Natural killer cell (primary cell): Measurements from ENCODE around the gene LRRC52. TPM values are rescaled to one million over a fixed set of nuclear protein-coding genes. Genes with fewer than 3 reads are reported as not detected.

ENCODE experiments used
- ATAC-seq, 3 donors: fragments of 150-1000 bp in 2 of 3; fragments of 200-7000 bp in 1 of 3; cut with Tn5 transposase; 1 replicate in 1 of 3; 2 replicates in 2 of 3; pipeline ENCODE4 v1.10.0; 2021; ENCODE audit warnings: mild to moderate bottlenecking in 2 of 3, moderate library complexity in 2 of 3
- DNase-seq, 2 donors: peaks; one replicate each; pipeline versions ENCODE4 v3.0.0 to v3.0.0-alpha.2; 2013 to 2021; ENCODE audit warnings: mixed read lengths in 1 of 2
- H3K27ac ChIP-seq: one replicate; pipeline ENCODE4 v1.5.1; 2013; ENCODE audit warnings: mild to moderate bottlenecking, low read length
- H3K27me3 ChIP-seq: one replicate; pipeline ENCODE4 v1.6.1; 2013; ENCODE audit warnings: low read length; ENCODE audit not compliant: control insufficient read depth, insufficient read depth
- H3K36me3 ChIP-seq: one replicate; pipeline ENCODE4 v1.6.1; 2013; ENCODE audit warnings: low read length; ENCODE audit not compliant: control insufficient read depth, insufficient read depth
- H3K4me1 ChIP-seq: one replicate; pipeline ENCODE4 v1.6.1; 2013; ENCODE audit warnings: low read length; ENCODE audit not compliant: control insufficient read depth, insufficient read depth
- H3K4me3 ChIP-seq: one replicate; pipeline ENCODE4 v1.5.1; 2013; ENCODE audit warnings: low read length
- H3K9me3 ChIP-seq: one replicate; pipeline ENCODE4 v1.6.1; 2013; ENCODE audit warnings: low read length; ENCODE audit not compliant: control insufficient read depth, insufficient read depth
- H3K27ac Mint-ChIP-seq, 2 donors: one replicate each; pipeline ENCODE4 v1.8.0; 2022; ENCODE audit warnings: mild to moderate bottlenecking in 2 of 2, mixed read lengths in 2 of 2, moderate library complexity in 1 of 2
- H3K27me3 Mint-ChIP-seq, 2 donors: one replicate each; pipeline ENCODE4 v1.8.0; 2022; ENCODE audit warnings: low read depth in 2 of 2, mixed read lengths in 2 of 2
- H3K36me3 Mint-ChIP-seq: one replicate; pipeline ENCODE4 v1.8.0; 2022; ENCODE audit warnings: mixed read lengths
- H3K4me1 Mint-ChIP-seq, 2 donors: one replicate each; pipeline ENCODE4 v1.8.0; 2022; ENCODE audit warnings: mixed read lengths in 2 of 2
- H3K4me3 Mint-ChIP-seq: one replicate; pipeline ENCODE4 v1.8.0; 2022; ENCODE audit warnings: mild to moderate bottlenecking, moderate library complexity, mixed read lengths
- H3K9me3 Mint-ChIP-seq, 2 donors: one replicate each; pipeline ENCODE4 v1.8.0; 2022; ENCODE audit warnings: mixed read lengths in 2 of 2
- WGBS: methylation state at CpG from one replicate; pipeline ENCODE4 v1.1.7; 2013; ENCODE audit warnings: missing lambda C conversion rate; ENCODE audit not compliant: insufficient coverage; 5-methylcytosine and 5-hydroxymethylcytosine counted together
- intact Hi-C: fragments of 100-400 bp; cut with micrococcal nuclease; formaldehyde crosslinking; loops from one replicate; pipeline ENCODE4 v1.14.2; 2022
- total RNA-seq, 4 donors: library from RNA; stranded (reverse); fragments of 120-200 nt in 1 of 4; gene quantifications; one replicate each; pipeline versions ENCODE4 v1.2.3 to v1.2.4, GENCODE V29; 2013 to 2022
- TF ChIP-seq, protein P1 (sequence below): fragments of 200-600 bp; IDR thresholded peaks from one replicate; pipeline ENCODE4 v1.8.0; 2022; ENCODE audit warnings: antibody characterized with exemption

LRRC52 gene
- total RNA-seq, 3 donors from 2014 or later (not counting 1 experiment from before 2014, with no cell fraction given) = not detected

- DNase-seq (no peak), ATAC-seq (no peak)
- 100% methylated on average over 2 of the region's 2 CpGs for WGBS
- Histone ChIP-seq H3K4me1 (no peaks in the 10 kb centered on the region), H3K4me3 (no peak overlapping the region), H3K27me3 (peaks cover 3% of the 10 kb centered on the region), H3K36me3 (no peaks in the 10 kb centered on the region), H3K27ac (no peak overlapping the region), H3K9me3 (no peaks in the 10 kb centered on the region)
- no peak overlapping the region for H3K4me3 Mint-ChIP-seq
- H3K9me3 Mint-ChIP-seq = no peaks in the 10 kb centered on the region
- no peak overlapping the region for H3K27ac Mint-ChIP-seq
- TF ChIP-seq, protein P1, sequence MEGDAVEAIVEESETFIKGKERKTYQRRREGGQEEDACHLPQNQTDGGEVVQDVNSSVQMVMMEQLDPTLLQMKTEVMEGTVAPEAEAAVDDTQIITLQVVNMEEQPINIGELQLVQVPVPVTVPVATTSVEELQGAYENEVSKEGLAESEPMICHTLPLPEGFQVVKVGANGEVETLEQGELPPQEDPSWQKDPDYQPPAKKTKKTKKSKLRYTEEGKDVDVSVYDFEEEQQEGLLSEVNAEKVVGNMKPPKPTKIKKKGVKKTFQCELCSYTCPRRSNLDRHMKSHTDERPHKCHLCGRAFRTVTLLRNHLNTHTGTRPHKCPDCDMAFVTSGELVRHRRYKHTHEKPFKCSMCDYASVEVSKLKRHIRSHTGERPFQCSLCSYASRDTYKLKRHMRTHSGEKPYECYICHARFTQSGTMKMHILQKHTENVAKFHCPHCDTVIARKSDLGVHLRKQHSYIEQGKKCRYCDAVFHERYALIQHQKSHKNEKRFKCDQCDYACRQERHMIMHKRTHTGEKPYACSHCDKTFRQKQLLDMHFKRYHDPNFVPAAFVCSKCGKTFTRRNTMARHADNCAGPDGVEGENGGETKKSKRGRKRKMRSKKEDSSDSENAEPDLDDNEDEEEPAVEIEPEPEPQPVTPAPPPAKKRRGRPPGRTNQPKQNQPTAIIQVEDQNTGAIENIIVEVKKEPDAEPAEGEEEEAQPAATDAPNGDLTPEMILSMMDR = no peak
- no peaks in the 10 kb centered on the region for H3K4me1 Mint-ChIP-seq
- H3K36me3 Mint-ChIP-seq = no peaks in the 10 kb centered on the region
- peaks cover 29 to 68% of the 10 kb centered on the region in 2 donors for H3K27me3 Mint-ChIP-seq
- intact Hi-C loops = no loop called here
These were observed 6.2 kb downstream of the LRRC52 start for GRCh38 chr1:165549973-165550372.

DNA sequence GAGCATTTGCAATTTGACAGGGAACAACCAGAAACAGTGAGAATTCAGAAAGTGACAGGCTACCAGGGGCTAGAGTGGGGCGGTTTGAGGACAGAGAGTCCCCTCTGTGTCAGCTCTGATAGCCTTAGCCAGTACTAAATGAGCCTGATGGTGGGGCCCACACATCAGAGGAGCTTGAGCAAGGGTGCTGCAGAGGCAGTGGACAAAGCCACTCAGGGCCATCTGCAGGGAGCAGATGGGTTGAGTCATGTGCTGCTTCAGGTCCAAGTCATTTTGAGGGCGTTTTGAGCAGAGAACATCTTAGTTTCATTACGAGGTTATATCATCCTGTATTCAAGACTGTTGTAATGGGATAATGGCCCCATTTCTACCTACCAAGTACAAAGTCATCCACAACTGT lies 7.7 kb downstream of the LRRC52 start:
- Histone ChIP-seq H3K36me3 (no peaks in the 10 kb centered on the region), H3K27me3 (peaks cover 3% of the 10 kb centered on the region), H3K9me3 (no peaks in the 10 kb centered on the region), H3K4me3 (no peak overlapping the region), H3K27ac (no peak overlapping the region), H3K4me1 (no peaks in the 10 kb centered on the region)
- ATAC-seq (no peak), DNase-seq (no peak)
- Mint-ChIP-seq H3K4me3 (no peak overlapping the region), H3K9me3 (no peaks in the 10 kb centered on the region), H3K4me1 (no peaks in the 10 kb centered on the region), H3K27ac (no peak overlapping the region), H3K27me3 (peaks cover 31 to 57% of the 10 kb centered on the region in 2 donors), H3K36me3 (no peaks in the 10 kb centered on the region)
- TF ChIP-seq, protein P1 = no peak
- 81% methylated on average over 3 of the region's 3 CpGs for WGBS
- intact Hi-C loops = no loop called here

GRCh38 chr1:165560883-165561656 lies 17.3 kb downstream of the LRRC52 start:
- Histone ChIP-seq H3K4me3 (no peak overlapping the region), H3K36me3 (no peaks in the 10 kb centered on the region), H3K9me3 (no peaks in the 10 kb centered on the region), H3K4me1 (no peaks in the 10 kb centered on the region), H3K27me3 (no peaks in the 10 kb centered on the region), H3K27ac (no peak overlapping the region)
- no peaks in the 10 kb centered on the region for H3K36me3 Mint-ChIP-seq
- H3K9me3 Mint-ChIP-seq = no peaks in the 10 kb centered on the region
- H3K4me1 Mint-ChIP-seq = no peaks in the 10 kb centered on the region
- H3K27me3 Mint-ChIP-seq = peaks cover 27 to 46% of the 10 kb centered on the region in 2 donors
- no peak overlapping the region for H3K4me3 Mint-ChIP-seq
- H3K27ac Mint-ChIP-seq = no peak overlapping the region
- intact Hi-C loops = no loop called here
- WGBS = 42% methylated on average over 7 of the region's 9 CpGs
- no peak for DNase-seq
- TF ChIP-seq, protein P1 = no peak
- no peak for ATAC-seq

GRCh38 chr1:165562571-165562970 lies 18.8 kb downstream of the LRRC52 start:
- Histone ChIP-seq H3K4me3 (no peak overlapping the region), H3K4me1 (no peaks in the 10 kb centered on the region), H3K27ac (no peak overlapping the region), H3K36me3 (no peaks in the 10 kb centered on the region), H3K27me3 (no peaks in the 10 kb centered on the region), H3K9me3 (no peaks in the 10 kb centered on the region)
- Mint-ChIP-seq H3K9me3 (no peaks in the 10 kb centered on the region), H3K27ac (no peak overlapping the region), H3K4me3 (no peak overlapping the region), H3K27me3 (peaks cover 29 to 55% of the 10 kb centered on the region in 2 donors), H3K4me1 (no peaks in the 10 kb centered on the region), H3K36me3 (no peaks in the 10 kb centered on the region)
- intact Hi-C loops = no loop called here
- TF ChIP-seq, protein P1 = no peak
- WGBS = 78% methylated on average over 7 of the region's 7 CpGs
- DNase-seq (no peak), ATAC-seq (no peak)
